22Rv1 (cell line): Measurements from ENCODE around the gene AP3S1.

Experiments used
- H3K27ac ChIP-seq: fragments of 450-650 bp; 2 replicates; pipeline ENCODE4 v1.5.1; 2017
- ZFX ChIP-seq: fragments of 450-650 bp; IDR thresholded peaks from 2 replicates; pipeline ENCODE4 v1.6.1; 2017; ENCODE audit warnings: antibody characterized with exemption, borderline replicate concordance
- TF ChIP-seq, protein P1 (sequence below): fragments of 450-650 bp; IDR thresholded peaks from 2 replicates; pipeline ENCODE4 v1.5.1; 2017; ENCODE audit warnings: mild to moderate bottlenecking

AP3S1 gene

DNA sequence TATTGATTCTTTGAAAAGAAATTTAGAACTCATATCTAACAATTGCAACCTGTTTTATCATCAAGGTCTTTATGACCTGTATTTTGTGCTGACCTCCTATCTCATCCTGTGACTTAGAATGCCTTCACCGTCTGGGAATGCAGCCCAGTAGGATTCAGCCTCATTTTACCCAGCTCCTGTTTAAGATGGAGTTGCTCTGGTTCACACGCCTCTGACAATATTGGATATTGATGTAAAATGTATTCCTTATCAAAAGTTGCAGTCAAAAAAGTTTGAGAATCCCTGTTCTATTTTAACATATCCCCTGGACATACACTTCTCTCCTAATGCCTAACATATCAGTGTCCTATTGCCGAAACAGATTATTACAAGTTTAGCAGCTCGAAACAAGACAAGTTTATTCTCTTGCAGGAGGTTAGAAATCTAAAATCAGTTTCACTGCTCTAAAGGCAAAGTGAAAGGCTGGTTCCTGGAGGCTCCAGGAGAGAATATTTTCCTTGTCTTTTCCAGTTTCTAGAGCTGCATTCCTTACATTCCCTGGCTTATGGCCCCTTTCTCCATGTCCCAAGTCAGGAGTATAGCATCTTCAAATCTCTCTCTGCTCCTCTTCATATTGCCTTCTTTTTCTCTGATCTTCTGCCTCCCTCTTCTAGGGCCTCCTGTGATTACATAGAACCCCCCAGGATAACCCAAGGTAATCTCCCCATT is 89.0 kb downstream of the AP3S1 start:
- H3K27ac ChIP-seq, result no peak overlapping the region

DNA sequence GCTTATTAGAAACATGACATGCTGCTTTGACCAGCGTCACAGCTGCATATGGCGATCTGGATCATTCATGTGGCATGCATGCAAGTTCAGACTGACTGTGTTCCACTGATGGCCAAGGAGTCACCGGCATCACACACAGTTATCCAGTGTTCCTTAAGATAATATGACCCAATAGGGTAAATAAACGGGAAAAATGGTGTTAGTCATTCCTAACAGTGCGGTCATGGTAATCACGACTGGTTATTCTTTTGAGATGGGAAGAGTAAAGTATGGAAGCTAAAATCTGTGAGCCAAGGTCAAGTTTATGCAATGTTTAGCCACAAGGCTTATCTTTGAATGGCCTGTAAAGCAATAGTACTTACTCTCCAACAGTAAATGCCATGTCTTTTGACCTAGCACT is 91.3 kb downstream of the AP3S1 start:
- TF ChIP-seq, protein P1, sequence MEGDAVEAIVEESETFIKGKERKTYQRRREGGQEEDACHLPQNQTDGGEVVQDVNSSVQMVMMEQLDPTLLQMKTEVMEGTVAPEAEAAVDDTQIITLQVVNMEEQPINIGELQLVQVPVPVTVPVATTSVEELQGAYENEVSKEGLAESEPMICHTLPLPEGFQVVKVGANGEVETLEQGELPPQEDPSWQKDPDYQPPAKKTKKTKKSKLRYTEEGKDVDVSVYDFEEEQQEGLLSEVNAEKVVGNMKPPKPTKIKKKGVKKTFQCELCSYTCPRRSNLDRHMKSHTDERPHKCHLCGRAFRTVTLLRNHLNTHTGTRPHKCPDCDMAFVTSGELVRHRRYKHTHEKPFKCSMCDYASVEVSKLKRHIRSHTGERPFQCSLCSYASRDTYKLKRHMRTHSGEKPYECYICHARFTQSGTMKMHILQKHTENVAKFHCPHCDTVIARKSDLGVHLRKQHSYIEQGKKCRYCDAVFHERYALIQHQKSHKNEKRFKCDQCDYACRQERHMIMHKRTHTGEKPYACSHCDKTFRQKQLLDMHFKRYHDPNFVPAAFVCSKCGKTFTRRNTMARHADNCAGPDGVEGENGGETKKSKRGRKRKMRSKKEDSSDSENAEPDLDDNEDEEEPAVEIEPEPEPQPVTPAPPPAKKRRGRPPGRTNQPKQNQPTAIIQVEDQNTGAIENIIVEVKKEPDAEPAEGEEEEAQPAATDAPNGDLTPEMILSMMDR, result no peak
- no peak for TF ChIP-seq ZFX
- H3K27ac ChIP-seq, result no peak overlapping the region

More for the DNA sequence above, 89.0 kb downstream of the AP3S1 start:
- TF ChIP-seq, protein P1, result no peak

DNA sequence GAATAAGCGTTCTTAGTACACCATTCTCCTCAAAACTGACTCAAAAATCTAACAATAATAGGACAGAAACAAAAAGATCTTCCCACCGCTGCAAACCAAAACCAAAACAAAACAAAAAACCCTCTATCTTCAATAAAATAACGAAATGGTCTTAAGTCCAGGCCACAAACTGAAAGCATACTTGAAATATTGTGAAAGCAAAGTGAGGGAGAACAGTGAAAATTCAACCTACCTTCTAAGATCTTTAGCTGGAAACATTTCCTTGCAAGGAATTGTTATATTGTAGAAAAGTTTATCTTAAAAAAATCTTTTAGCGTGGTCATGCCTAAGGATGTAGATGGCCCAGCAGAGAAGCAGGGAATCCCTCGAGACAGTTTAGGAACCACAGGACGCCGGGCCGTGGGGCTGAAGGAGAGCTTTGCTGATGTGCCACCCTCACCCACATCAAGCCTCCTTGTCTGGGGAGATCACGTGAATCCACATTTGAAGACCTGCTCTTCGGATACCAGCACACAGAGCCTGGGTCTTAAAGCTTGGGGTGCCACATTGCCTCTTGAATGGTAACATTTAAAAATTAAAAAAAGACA is 92.7 kb downstream of the AP3S1 start:
- TF ChIP-seq ZFX, result no peak
- TF ChIP-seq, protein P1, result no peak
- no peak overlapping the region for H3K27ac ChIP-seq

DNA sequence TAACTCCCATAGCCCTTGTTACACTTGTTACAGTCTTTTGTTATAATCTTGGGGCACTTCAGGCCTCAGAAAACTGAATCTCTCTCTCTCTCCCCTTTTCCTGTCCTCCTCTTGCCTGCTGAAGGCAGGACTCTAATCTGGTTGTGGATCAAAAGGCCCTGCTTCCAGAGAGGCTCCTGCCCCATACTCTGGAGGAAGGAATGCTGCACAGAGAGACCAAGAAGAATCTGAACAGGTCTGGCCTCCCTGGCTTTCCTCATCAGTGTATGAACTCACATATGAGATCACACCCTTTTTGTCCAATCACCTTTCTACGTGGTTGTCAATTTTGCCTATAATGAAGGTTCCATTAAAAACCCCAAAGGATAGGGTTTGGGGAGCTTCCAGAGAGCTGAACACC is 94.3 kb downstream of the AP3S1 start:
- no peak overlapping the region for H3K27ac ChIP-seq
- TF ChIP-seq ZFX, result no peak
- TF ChIP-seq, protein P1, result no peak

DNA sequence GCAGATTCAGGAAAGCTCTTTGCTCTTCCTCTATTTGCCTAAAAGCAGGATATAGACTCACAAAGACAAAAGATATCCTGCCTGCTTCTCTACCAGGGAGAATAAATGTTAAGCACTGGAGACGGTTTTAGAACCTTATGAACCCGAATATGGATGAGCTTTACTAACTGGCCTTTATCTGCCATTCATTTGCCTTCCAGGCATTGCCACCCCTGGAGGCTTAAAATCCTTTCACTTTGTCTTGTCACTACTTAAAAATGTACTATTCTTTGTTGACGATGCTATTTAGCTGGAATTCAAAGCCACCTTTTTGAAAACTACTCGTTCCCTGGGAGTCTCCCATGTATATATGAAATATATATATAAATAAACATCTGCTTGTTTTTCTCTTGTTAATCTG is 97.3 kb downstream of the AP3S1 start:
- no peak overlapping the region for H3K27ac ChIP-seq
- TF ChIP-seq, protein P1, result no peak
- TF ChIP-seq ZFX, result no peak

DNA sequence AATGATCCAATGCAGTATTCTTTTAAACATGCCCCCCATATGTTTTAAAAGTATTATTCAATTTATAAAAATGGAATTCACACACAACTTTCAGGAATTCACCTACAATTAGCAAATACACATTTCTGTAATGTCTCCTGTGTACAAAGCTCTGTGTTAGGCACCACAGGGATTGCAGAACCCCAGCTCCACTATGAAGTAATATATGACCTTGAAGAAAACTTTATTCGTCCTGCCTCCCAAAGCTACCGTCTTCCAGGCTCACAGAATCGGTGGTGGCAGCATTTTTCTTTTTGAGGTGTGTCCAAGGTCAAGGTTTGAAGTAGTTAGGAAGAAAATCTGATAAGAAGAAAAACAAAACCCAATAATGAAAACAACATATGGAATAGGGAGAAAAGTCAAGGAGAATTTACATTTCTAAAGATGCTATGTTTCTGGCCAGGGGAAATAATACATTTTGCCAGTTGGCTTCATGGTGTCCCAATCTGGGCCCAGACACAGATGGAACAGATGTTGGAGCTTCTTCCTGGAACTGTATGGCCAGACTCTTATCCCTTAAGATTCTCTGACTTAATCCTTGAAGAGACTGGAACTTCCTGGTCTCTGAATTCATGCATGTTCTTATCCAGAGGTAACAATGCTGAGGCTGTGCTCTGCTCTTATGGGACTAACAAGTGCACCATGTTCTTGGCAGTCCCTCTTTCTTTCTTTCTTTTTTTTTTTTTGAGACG is 98.5 kb downstream of the AP3S1 start:
- H3K27ac ChIP-seq, result no peak overlapping the region
- TF ChIP-seq, protein P1, result no peak
- no peak for TF ChIP-seq ZFX
